HG03097 (cell line): ENCODE data around the gene QSOX2.

Source experiments
- ATAC-seq: cut with Tn5 transposase; IDR thresholded peaks from one replicate; pipeline ENCODE4 v1.9.1; 2021; ENCODE audit not compliant: unreplicated experiment, low FRiP score

Gene QSOX2

DNA sequence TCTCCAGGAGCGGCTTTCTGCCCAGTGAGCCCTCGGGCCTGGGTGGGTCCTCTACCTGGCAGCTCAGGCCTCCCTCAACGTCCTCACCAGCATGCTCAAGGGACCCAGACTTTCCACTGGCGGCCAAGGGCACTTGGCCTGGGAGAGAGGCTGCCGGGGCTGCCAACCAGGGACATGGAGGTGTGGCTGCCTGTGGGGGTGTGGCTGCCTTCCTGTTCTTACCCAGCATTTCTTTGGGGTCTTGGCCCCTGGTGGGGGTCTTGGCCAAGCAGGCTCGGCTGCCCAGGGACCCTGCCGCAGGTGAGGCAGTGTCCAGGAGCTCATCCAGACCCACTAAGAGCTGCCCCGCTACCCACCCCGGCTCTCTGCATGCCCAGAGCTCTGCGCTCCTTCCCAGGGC, 7.2 kb upstream of the QSOX2 start:
- no peak for ATAC-seq

DNA sequence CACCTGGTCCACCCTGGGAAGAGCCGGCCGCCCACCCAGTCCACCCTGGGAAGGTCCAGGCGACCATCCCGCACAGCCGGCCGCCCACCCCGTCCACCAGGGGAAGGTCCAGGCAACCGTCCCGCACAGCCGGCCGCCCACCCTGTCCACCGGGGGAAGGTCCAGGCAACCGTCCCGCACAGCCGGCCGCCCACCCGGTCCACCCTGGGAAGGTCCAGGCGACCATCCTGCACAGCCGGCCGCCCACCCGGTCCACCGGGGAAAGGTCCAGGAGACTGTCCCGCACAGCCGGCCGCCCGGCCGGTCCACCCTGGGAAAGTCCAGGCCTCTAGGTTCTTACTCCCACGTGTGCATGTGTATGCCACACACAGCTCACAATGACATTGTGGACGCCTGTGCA, 6.7 kb upstream of the QSOX2 start:
- ATAC-seq, result no peak

- ATAC-seq, result no peak
Observed at GRCh38 chr9:136251264-136252115, 5.9 kb upstream of the QSOX2 start.

DNA sequence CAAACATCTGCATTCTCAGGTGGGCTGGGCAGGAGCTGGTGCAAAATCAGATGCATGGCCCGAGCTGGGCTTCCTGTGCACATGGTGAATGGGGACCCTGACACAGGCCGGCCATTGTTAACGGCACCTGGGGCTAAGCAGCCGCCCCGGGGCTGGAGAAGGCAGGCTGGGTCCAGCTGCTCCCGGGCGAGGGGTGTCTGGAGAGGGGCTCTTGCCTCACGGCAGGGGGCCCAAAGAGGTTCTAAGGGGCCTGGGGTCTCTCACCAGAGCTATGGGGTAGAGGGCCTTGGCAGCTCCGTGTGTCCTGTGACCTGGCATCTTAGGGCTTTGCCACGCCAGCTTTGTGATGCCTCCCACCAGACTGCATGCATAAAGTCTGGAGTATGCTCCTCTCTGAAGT, 5.1 kb upstream of the QSOX2 start:
- ATAC-seq, result no peak

DNA sequence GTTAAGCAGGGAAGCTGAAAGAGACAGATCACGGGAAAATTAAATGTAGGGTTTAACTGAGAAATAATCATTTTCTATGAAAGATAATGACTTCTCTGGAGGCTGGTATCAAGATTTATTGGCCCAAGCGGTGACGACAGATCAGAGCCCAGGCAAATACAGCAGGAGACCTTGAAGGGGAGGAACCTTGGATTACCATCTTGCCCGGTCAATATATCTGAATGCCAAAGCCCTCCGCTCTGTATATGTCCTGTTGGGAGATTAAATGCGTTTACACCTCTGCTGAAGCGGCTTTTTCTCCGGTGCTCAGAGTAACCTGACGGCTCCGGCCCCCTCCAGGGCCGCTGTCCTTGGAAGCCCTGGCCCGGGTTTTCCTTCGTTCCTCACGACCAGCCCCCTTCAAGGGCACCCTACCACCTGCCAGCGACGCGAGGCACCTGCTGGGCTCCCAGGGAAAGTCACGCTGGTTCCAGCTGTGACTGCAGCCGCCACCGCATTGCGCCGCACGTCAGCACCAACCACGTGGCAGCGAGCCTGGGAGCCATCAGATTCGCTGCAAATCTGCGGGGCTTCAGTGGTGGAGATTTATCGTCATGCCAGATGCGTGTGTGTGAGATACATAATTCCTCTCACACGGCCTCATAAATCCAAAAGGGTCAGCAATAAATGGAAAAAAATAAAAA, 4.4 kb upstream of the QSOX2 start:
- ATAC-seq, result no peak

DNA sequence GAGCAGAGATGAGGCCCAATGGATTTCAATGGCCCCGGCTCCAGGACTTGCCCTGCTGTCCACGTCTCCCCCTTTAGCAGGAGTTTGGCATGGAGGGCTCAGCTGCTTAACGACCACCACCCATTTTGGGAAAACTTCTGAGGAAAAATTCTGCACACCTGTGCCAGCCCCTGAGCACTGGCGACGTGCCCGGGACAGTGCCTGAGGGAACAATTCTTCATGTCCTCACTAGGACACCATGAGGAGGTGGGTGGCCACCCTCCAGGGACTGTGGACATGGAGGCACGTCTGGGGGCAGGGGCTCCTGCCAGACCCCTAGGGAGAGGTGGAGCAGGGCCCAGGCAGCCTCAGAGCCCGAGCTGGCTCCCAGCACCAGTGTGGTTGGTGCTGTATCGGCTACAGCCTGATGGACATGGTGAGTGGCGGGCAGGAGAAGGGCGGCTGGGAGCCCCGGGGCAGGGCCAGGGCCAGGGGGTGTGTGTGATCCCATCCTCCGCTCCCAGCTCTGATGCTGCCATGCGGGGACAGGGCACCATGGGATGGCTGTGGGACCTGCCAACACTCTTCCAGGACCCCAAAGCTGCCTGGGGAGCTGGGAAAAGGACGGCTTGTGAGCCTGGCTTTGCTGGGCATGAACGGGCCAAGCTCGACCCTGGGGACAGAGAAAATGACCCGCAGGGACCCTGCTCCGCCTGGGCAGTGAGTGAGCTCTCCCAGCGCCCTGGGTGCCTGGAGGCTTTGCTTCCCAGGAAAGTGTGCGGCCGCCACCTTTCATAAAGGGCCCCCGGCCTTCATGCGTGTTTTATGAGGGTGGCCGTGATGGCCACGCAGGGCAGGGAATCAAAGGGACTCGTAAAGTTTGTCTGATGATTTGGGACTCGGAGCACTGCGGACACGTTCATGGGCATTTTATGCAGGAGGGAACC, 3.6 kb upstream of the QSOX2 start:
- ATAC-seq, result no peak

- no peak for ATAC-seq
Observed at GRCh38 chr9:136247947-136248637, 2.5 kb upstream of the QSOX2 start.

DNA sequence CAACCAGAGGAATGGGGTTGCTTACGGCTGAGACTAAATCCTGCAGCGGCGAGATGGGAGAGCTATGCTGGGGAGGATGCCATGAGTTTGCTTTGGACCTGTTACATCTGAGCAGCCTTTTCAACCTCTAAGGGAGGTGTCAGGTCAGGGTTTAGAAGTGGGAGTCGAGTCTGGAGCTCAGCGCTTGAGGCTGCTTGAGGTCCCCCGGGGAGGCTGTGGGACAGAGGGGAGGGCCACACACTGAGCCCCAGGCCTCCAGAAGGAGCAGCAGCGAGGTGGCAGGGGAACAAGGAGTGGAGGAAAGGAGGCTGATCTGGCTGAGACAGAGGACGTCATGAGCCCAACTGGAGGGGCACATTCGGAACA, 1.9 kb upstream of the QSOX2 start:
- ATAC-seq, result no peak

- ATAC-seq, result no peak
Observed at GRCh38 chr9:136246849-136247550, 1.4 kb upstream of the QSOX2 start.

GRCh38 chr9:136244969-136245218, 718 bp downstream of the QSOX2 start:
- ATAC-seq, result no peak

DNA sequence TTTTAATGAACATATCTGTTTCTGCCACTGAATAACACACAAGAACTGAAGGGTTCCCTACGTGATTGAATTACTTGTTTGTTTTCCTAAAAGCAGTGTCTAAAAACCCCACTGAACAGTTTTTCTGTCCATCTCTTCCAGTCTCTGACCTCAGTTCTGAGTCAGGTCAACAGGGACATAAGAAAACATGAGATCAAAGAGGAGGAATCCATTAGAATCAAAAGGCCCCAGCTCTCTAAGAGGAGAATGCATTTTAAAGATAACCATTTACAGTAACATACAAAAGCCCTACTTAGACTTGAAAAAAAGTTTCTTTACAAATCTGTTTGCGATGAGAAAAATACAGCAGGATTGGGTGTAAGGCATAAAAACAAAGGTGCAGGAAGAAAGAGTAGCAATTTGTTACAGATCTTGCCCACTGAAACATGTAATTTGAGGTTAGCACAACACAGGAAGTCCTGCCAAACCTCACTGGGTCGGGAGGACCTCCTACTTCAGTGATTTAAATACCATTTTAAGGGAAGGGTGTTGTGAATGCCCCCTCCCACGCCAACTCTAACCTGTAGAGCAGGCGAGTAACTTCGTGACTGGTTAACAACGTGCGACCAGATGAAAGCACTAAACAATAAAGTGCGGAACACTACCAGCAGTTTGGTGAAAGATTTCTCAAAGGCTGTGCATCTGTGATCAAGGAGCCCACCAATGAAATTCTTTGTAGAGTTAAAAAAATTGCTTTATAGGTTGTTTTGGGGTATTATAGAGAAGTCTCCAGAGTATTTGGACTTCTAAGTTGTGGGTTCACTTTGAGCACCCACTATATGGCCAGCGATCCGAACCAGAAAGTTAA, 1.3 kb downstream of the QSOX2 start:
- ATAC-seq, result no peak

- no peak for ATAC-seq
Observed at GRCh38 chr9:136243631-136244030, 2.0 kb downstream of the QSOX2 start.

DNA sequence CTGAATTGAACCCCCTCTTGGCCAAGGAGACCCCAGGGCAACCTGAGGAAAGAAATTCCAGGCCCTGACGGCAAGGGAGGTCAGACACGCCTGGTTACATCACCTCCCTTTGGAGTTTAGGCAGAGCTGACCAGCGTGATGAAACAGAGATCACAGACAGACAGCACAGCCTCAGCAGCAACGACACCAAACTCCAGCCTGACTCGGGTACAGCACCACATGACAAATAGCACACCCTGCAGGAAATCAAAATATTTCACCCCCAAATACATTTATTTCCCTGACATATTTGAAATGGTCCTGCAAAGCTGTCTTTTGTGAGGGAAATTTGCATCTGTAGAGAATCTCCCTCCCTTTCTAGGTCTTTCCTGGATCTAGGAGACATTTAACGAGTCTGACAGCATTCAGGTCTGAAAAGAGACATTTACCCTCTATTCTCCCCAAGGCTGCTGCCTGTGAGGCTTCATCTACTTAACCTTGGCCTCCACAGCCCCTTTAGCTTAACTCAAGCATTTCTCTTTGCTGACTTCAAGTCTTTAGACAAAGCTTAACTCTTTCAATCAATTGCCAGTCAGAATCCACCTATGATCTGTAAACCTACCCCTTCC, 2.6 kb downstream of the QSOX2 start:
- no peak for ATAC-seq

GRCh38 chr9:136242248-136242647, 3.4 kb downstream of the QSOX2 start:
- ATAC-seq, result no peak

DNA sequence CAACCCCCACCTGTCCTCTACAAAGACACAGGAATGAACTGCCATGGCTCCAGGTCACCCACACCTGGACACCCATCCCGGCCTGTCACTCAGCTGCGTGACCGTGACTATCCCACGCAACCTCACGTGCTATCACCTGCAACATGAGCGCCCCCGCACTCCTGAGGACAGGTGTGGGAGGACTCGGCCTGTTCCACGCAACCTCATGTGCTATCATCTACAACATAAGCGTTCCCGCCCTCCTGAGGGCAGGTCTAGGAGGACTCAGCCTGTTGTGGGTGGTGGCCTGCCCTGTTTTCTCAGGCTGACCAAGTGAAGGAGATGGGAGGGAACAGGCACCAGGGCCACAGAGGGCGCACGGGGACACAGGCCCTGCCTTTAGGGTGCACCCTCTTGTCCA, 4.1 kb downstream of the QSOX2 start:
- no peak for ATAC-seq

DNA sequence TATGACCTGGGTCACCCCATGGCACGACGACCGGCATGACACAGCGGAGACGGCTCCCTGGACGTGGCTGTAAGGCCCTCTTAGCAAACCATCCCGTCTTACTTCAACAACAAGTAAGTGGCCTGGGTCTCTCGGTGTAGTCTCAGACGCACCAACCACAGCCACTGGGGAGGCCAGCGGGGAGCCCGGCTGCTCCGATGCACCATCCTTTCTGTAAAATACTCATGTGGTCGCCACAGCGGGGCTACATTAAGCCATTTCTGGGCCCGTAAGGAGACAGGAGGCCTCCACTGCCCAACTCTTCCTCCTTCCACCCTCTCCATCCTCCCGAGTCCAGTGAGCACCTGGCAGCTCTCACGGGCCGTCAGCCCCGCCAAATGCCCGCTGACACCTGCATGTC, 4.7 kb downstream of the QSOX2 start:
- ATAC-seq, result no peak

DNA sequence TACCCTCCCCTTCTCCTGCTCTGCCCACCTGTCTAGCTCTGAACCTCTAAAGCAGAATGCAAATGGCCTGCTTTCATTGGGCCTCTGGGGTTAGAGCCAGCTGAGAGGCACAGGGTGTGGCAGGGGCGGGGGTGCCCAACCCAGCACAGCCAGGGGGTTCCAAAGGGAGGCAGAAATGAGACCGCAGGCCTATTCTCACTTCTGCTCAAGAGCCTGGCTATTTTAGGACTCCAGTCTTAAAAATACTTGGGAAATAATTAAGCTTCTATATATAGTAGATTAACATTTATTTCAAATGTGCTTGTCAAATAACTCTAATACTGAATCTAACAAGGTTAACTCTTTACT, 5.7 kb downstream of the QSOX2 start:
- no peak for ATAC-seq

- ATAC-seq, result no peak
Observed at GRCh38 chr9:136239135-136239982, 6.3 kb downstream of the QSOX2 start.
